ENCODE data around the gene TMEM17.

TMEM17 gene

DNA sequence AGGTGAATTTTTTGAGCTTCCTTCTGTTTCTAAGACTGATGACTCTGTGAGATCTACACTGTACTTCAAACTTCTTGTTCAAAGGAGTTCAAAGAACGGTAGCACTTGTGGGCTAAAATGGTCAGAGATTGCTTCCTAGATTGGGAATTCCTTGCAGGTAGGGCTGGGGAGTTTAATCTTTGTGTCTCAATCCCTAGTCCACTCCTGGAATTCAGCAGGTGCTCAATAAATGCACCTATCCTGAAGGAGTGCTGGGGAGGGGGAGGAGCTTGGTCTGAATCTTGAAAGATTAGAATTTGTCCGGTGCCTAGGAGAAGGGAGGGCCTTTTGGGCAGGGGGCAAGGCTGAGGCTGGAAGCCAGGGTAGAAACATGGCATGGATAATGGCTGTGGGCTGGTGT, 34.6 kb downstream of the TMEM17 start:
- DNase-seq: no peak

DNA sequence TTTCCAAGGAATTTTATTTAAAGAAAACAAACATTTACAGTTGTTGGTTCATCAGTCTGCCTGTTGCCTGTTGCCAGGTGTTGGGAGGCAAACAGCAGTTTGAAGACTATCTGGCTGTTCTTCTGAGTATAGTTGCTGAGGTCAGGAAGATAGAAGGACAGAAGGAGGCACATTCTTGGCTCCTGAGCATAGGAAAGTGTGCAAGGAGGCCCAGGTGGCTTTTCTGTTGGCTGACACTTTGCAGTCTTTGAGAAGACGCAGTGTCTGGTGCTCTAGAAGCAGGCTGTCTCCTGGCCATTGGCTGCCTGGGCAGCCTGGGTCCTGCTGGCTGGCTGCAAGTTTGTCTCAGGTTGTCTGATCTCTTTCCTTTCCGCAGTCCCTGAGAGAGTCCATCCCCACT, 36.4 kb downstream of the TMEM17 start:
- DNase-seq: no peak

DNA sequence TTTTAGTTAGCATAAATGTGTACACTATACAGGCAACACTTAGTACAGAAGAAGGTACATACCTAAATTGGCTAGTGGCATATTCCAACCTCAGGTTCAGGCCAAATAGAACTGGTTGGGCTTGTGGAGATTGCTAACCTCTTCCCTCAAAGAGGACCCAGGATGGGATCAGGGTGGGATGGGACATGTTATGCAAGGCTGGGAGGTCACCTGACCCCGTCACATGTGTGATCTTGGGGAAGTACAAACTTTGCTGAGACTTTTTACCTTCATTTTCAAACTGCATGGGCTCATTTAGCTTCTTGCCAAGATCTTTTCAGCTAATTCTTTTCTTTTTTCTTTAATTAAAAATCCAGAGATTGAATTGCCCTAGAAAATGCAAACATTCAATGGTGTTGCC, 36.9 kb downstream of the TMEM17 start:
- no peak for DNase-seq

DNA sequence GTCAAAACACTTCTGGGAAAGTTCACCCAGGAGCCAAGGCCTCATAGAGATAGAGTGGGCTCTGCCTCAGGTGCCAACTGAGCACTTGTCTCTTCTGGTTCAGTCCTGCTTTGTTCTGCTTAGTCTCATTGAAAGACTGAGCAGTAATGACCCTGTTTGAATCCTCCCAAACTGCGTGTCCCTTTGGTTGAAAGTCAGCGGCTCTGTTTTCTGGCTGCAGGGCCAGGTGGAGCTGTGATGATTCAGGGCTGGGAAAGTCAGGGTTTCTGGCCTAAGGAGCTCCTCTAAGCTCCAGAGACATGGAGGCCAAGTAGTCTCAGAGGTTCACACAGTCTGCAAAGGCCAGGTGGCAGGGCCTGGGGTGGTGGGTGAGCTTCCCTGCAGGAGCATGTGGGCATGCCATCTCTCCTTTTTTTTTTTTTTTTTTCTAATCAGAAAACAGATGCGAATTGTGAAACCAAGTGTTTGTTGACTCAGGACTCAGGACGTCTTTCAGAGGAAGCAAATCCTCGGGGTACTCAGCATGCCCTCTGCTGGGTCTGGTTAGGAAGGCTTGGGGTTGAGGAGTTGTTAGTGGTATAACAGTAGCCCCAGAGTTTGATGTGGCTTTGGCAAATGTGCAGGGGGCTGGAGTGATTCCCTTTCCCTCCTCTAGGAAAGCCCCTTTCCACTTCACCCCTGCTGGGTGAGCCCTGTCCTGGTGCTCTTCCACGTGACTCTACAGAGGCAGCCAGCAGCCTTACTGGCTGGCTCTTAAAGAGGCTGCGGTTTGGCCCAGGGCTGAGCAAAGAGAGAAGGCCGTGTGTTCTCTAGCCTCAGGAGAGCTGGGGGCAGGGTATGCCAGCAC, 38.3 kb downstream of the TMEM17 start:
- DNase-seq: peak; percentile 13

DNA sequence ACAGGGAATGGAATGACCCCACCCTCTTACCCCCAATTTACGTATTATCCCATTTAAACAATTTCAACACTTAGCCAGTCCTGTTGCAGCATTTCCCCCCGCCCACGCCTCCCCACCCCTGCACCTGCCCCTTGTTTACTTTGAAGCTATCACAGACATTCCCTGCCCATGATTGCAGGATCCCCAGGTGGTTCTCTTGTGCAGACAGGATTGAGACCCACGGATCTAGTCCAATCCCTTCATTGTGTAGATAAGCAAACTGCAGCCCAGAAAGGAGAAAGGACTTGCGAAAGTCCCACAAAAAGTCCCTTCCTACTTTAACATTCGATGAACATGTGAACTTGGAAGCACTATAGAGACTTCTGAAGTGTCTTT, 38.9 kb downstream of the TMEM17 start:
- peak; percentile 59 for DNase-seq

DNA sequence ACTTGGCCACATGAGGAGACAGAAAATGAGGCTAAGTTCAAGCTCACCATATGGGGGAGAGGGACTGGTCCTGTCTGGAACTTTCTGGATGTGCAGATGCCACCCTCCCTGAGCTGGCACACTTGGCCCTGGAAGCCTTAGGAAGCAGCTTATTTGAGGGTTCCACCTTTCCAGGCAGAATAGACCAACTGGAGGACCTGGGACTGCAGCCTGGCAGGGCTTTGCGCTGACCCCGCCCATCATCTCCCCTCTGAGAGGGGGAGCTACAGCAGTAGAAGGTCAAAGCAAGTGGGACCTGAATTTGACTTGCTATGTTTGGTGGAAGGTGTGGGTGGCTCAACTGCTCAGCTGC, 39.5 kb downstream of the TMEM17 start:
- no peak for DNase-seq

DNA sequence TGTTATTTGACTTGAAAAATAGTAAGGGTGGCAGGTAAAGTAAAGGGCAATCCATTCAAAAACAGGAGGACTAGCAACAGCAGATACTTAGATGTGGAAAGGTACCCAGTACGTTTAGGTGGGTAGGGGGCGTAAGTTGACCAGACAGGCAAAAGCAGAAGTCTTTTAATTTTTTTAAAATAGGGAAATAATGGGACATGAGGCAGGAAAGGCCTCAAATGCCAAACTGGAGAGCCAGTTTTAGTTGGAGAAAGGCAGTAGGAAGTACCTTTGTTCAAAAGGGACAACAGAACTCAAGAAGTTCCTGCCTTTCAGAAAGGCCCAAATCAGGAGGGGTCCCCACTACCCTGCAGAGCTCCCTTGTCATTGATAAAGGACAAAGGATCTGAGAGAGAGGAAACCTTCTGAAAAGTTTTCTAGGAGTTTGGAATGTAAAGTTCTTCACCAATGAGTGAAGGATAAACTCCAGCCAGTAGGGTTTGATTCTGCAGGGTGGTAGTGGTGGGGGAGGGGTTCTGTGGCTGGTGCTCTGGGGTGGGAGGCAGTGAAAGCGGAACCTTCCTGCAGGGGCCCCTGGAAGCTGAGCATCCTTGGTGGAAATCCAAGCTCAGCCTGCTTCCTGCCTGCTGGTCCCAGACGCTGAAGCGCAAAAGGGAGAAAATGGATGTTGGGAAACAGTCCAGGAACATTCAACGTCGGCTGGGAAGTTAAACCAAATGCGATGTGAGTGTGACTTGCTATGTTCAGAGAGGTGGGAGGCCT, 40.1 kb downstream of the TMEM17 start:
- no peak for DNase-seq

DNA sequence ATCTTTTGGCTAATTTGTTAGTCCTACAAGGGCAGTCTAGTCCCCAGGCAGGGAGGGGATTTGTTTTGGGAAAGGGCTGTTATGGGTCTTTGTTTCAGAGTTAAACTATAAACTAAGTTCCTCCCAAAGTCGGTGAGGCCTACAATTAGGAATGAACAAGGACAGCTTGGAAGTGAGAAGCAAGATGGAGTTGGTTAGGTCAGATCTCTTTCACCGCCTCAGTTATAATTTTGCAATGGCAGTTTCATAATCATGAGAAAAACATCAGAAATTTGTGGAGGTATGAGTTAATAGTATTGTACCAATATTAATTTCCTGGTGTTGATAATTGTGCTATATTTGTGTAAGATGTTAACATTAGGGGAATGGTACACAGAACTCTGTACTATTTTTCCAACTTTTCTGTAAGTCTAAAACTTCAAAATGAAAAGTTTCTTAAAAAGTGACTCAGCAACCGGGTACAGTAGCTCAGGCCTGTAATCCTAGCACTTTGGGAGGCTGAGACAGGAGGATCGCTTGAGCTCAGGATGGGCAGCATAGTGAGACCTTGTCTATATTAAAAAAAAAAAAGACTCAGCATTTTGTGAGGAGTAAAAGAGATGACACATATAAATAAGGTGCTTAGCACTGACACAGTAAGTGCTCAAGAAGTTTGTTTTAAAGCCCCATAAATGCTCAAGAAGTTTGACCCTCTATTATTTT, 40.8 kb downstream of the TMEM17 start:
- no peak for DNase-seq

DNA sequence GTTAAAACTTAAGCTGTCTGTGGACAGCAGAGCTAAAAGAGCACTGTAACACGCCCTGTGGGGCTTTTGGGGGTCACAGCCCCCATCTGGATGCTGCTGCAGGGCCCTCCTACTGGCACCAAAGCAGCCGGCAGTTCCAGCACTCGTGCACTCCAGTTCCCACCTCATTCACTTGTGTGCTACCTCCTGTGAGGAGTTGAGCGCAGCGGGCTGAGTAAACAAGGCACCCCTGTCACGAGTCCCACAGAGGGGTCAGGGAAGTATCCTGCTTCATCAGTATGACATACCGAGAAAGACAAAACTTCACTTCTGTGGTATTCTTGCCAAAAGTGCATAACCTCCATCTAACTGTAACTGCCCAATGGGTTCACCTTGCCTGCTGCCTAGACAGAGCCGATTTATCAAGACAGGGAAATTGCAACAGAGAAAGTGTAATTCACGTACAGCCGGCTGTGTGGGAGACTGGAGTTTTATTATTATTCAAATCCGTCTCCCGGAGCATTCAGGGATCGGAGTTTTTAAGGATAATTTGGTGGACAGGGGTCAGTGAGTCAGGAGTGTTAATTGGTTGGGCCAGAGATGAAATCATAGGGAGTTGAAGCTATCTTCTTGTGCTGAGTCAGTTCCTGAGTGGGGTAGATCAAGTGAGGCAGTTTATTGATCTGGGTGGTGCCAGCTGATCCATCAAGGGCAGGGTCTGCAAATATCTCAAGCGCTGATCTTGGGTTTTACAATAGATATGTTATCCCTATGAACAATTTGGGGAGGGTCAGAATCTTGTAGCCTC, 41.6 kb downstream of the TMEM17 start:
- DNase-seq: no peak

DNA sequence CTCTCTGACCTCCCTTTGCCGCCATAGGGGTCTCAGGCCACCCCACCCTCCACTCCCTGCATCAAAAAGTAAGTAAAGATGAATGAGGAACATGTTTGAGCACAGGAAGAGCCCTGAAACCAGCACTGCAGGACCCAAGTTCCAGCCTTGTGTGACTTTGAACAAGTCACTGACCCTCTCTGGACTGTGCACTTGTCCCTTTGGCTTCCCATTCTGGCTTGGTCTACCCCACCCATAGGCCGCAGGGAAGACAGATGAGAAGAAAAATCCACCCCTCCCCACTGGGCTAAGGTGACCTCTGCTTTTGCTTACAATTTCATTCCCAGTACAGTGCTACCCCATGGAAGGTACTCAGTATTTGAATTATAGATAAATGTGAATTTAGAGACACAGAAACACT, 43.8 kb downstream of the TMEM17 start:
- DNase-seq: no peak

DNA sequence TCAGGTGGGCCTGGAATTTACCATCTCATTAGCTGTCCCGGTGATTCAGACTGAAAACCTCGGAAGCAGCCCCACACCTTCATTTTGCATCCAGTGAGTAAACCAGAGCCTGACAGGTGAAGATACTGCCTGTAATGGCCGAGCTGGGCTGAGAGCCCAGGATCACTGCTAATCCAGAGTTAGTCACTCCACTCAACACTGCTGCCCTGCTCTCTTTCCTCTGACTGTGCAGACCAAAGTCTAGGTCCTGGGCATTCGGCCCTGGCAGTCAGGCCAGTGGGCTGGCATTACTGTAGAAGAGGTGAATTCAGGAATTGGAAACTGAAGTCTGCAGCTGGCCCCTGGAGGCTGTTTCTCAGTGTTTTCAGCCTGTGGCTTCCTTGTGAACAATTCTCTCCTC, 44.3 kb downstream of the TMEM17 start:
- no peak for DNase-seq

DNA sequence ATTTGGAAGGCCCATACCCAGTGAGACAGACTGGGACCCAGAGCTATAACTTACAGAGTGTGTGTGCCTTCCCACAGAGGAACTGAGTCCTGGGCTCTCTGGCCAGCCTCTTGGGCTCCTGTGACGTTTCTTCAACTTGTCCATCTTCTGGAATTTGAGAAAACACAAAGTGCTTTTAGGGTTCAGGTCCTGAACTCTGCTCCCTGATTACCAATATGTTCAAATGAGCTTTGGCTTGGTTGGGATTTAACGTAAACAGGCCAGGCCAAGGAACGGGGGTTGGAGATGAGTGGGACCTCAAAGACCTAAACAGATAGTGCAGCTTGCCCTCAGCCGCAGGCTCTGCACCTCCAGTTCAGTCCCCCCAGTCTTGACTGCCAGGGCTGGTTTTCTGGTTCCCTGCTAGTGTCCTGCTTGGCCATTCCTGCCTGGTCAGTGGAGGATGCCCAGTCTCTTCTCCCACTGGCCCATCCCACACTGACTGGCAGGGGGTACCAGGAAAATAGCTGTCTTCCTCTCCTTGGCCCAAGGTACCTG, 44.9 kb downstream of the TMEM17 start:
- no peak for DNase-seq

DNA sequence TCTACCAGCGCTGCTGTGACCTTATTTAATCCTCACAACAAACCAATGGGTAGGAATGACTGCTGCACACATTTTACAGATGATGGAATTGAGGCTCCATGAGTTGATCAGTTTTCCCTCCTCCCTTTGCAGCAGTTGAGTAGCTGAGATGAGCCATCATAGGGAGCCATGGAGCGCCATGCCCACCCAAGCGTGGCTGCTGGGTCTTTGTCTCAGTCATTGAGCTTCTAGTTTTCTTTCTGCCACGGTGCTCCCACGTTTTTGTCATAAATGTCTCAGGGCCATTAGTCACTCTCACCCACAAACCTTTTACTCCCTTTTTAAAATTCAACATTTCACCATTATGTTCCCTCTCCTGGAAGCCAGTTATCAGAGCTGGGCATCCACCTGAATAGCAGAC, 45.8 kb downstream of the TMEM17 start:
- DNase-seq: no peak

DNA sequence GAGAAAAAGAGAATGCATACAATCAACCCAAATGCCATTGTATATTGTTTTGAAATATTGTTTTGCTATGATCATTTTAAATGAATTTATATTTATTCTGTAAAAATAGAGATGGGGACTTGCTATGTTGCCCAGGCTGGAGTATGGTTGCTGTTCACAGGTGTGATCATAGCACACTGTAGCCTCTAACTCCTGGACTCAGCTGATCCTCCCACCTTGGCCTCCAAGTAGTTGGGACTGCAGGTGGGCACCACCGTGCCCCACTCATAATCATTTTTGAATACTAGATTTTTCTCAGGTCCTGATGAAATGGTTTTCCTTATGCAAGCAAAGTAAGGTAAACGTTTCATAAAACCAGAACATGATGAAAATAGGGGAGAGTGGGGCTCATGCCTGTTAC, 46.3 kb downstream of the TMEM17 start:
- DNase-seq: no peak

DNA sequence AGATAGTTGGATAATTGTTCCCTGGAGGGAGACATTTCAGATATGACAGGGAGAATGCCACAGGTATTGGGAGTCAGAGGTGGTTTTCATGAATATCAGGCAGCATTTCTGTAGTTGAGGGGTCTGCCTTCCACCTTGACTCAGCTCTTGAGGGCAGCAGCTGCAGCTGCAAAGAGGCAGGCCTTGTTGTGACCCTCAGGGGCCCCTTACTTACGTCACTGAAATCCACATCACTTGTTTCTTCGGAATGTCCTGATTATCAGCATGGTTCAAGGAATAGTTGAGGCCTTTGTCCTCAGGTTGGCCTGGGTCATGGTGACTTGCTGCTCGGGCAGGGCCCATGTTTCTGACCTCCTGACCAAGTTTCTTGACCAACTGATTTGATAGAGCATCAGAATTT, 46.9 kb downstream of the TMEM17 start:
- no peak for DNase-seq

DNA sequence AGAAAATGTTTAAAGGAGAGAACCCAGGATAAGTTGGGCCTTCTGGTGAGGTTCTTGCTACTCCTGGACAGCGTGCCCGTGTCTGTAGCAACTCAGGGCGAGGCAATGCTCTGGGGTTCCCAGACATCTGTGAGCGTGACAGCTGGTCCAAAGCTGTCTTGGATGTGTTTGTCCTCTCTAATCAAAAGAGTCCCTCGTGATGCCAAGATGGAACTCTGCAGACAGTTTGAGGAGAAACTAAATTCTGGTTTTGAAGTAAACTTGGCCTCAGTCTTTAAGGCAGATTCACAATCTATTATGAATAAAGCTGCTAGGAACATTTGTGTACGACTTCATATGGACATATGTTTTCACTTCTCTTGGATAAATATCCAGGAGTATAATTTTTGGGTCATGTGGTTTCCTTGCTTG, 47.3 kb downstream of the TMEM17 start:
- DNase-seq: no peak

DNA sequence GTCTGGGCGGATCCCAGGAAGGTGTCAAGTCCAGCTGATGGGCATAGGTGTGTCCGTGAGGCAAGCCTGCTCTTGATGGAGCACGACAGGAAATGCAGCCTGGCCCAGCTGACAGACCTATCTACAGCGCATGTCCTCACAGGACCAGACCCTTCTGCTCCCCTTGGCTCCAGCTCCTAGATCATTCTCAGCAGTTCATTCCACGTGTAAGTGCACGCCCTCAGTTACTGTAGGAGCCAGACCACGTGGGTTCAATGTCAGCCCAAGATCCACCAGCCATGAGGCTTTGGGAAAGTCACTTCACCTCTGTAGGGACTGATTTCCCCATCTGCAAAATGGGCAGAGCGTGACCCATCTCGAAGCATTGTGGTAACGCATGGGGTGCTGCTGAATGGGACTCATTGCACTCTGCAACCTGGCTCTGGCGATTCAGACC, 47.8 kb downstream of the TMEM17 start:
- no peak for DNase-seq

DNA sequence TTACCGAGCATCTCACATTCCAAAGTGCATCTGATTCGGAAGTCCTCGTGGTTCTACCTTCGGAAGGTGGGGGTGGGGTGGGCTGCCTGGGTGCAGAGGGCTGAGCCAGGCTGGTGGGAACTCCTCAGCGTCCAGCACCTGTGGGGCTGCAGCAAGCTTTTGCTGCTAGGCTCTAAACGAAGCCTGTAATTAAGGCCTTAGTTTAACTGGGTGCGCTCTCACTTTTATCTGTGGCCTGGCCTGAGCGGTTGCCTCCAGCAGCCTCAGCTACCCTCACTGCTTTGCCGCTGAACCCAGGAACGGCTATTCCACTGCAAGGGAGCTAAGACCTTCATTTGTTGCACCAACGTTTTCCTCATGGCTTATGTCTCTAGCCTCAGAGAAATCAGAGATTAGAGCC, 48.4 kb downstream of the TMEM17 start:
- DNase-seq: no peak

DNA sequence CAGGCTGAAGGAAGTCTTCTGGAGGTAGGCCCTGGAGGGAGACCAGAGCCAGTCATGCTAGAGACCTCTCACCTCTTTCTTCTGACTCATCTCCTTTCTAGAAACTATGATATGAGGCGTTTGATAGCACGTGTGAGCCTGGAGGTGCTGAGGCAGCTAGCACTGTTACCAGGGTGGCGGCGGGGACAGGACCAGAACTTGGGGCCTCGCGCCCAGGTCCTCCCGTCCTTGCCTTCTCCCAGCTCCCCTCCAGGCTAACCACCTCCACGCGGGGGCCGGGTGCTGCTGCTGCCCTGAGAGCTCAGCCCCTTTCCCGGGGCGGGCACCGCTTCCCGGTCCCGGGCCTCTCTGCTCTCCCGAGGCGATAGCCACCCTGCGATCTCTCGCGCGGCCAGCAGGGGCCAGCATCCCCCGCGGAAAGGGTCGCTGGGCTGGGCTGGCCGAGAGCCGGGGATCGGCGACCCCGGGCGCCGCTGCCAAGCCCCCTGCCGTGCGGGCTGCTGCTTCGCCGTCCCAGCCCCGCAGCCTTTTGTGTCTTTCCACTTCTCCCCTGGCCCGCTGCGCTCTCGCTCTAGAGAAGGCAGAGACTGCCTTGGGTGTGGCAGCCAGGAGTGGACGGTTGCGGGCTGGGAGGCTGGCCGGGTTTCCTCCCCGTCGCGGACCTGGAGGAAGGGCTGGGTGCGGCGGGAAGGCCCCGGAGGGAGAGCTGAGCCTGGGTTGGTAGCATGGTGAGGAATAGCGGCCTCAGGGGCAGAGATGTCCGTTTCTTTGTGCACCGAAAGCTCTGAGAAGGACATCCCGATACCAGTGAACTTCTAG, 49.1 kb downstream of the TMEM17 start:
- peak; percentile 24 for DNase-seq

DNA sequence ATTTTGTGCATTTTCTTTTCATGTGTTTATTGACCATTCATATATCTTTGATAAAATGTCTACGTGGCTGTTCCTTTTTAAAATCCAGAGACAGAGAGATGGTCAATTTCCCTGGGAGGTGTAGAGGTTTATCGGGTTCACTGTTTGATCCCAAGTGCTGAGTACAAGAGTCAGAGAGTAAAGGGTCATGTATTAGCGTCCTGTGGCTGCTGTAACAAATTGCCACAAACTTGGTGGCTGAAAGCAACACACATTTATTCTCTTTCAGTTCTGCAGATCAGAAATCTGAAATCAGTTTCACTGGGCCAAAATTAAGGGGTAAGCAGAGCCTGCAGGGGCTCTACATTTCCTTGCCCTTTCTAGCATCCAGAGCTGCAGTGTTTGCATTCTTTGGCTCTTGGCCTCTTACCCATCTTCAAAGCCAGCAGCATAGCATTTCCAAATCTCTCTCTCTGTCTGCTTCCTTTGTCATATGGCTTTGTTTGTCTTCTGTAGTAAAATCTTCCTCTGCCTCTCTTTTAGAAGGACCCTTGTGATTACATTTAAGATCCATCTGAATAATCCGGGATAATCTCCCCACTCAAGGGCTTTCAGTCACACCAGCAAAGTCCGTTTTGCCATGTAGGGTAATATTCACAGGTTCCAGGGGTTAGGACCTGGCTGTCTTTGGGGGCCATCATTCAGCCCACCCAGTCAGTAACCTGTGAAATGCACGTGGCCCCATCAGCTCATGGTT, 49.9 kb downstream of the TMEM17 start:
- no peak for DNase-seq

DNA sequence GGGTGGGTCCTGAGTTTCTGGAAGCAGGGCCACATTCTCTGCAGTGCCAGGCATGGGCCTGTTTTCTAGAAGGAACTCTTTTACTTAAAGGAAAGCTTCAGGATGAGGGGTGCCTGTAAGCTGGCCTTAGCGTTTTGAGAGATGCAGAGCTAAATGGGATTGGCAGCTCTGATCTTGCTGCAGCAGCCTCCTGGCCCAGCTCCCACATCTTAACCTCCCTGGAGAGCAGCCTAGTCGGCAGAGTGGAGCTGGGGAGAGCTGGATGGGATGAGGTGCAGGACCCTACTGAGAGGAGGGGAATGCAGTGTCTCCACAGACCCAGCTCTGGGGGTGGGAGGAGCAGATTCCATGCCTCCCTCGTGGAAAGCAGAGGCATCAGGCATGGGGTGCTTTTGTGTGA, 52.0 kb downstream of the TMEM17 start:
- DNase-seq: no peak

Data from NCI-H748 treated with DMSO at 0.1 percent for 48 hours (cell line).